Activated T-cell treated with anti-CD3 and anti-CD28 coated beads, Interleukin-2, amount 50 U/mL, for 48 hours (primary cell): Measurements from ENCODE around the gene NELFA.
"Not testable (repeated sequence)": the region's sequence is repeated elsewhere in the genome, so short reads cannot be mapped to it uniquely, and the experiment has no call there.

Experiments used
- DNase-seq, 2 experiments: peaks; one replicate each; pipeline ENCODE4 v3.0.0-alpha.2; 2020

NELFA gene

DNA sequence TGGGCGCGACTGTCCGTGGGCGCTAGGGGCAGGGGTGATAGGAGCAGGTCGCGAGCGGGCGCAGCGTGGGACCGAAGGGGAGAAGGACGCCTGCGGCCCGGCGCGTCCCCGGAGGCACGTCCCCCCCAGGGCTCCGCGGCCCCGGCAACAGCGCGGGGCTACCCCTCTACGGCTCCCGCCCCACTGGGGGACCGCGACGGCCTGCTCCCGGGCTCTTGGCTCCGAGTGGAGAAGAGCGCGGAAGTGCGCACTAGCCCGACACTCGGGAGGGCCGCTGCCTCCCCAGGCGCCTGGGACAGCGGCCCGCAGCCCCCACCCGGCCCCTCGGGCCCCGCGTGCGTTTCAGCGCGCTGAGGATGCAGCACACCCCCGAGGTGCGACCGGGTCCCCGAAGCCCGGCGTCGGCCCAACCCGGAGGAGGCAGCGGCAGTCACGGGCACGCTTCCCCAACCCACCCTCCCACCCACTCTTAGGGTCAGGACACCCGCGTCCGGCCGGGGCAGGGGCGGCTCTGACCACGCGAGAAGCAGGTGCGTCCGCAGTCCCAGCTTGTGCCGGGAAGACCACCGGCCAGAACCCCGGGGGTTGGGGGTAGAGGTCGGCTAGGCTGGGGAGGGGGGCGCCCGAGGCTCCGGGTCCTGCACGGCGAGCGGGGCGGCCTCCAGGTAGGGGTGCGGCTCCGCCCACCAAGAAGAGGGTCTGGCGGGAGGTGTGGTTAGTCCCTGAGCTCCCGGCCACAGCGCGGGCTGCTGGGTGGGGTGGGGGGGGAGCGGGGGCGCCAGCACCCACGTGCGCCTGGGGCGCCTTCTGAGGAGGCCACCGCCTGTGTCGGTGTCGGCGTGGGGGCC, 31.8 kb upstream of the NELFA start:
- no peak for DNase-seq

GRCh38 chr4:2036866-2037265, 28.1 kb upstream of the NELFA start:
- no peak for DNase-seq

DNA sequence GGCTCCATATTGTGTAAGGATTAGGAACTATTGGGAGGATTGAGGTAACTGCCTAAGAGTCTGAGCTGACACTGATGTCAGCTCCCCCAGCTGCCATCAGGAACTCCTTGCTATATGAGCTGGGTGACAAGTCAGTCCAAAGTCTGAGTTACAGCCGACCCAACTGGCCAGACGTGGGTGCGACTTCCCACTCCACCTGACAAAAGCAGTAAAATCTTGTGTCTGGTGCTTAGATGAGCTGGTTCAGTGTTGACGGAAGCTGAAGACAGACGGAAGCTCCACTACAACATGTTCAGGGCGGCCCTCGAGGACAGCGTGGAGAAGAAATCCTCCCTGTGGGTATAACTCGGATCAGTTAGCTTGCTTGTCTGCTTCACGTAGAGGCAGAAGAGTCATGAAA, 27.6 kb upstream of the NELFA start:
- DNase-seq: no peak

DNA sequence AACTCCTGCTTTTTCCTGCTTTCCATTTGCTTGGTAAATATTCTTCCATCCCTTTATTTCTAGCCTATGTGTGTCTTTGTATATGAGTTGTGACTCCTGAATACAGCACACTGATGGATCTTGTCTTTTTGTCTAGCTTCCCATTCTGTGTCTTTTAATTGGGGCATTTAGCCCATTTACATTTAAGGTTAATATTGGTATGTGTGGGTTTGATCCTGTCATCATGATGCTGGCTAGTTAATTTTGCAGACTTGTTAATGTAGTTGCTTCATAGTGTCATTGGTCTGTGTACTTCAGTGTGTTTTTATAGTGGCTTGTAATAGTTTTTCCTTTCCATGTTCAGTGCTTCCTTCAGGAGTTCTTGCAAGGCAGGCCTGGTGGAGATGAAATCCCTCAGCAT, 22.4 kb upstream of the NELFA start:
- not testable (repeated sequence) for DNase-seq

- DNase-seq: not testable (repeated sequence)
These were observed 18.3 kb upstream of the NELFA start for GRCh38 chr4:2027120-2027519.

DNA sequence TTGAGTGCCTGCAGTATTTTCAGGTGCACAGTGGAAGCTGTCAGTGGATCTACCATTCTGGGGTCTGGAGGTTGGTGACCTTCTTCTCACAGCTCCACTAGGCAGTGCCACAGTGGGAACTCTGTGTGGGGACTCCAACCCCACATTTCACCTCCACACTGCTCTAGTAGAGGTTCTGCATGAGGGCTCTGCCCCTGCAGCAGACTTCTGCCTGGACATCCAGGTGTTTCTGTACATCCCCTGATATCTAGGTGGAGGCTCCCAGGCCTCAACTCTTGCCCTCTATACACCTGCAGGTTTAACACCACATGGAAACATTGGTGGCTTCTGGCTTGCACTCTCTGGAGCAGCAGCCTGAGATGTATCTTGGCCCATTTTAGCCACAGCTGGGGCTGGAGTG, 17.0 kb upstream of the NELFA start:
- no peak for DNase-seq

GRCh38 chr4:2024683-2025082, 15.9 kb upstream of the NELFA start:
- DNase-seq: no peak

- not testable (repeated sequence) for DNase-seq
These were observed 12.7 kb upstream of the NELFA start for GRCh38 chr4:2021358-2022018.

GRCh38 chr4:2015008-2015407, 6.2 kb upstream of the NELFA start:
- DNase-seq: no peak

DNA sequence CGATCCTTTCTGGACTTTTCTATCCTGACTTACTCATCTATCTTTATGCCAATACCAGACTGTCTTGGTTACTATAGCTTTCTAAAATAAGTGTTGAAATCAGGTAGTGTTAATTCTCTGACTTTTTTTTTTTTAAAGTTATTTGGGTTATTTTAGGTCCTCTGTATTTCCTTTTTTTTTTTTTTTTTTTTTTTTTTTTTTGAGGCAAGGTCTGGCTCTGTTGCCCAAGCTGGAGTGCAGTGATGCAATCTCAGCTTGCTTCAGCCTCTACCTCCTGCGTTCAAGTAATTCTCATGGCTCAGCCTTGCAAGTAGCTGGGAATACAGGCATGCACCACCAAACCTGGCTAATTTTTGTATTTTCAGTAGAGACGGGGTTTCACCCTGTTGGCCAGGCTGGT, 2.8 kb upstream of the NELFA start:
- DNase-seq: no peak

DNA sequence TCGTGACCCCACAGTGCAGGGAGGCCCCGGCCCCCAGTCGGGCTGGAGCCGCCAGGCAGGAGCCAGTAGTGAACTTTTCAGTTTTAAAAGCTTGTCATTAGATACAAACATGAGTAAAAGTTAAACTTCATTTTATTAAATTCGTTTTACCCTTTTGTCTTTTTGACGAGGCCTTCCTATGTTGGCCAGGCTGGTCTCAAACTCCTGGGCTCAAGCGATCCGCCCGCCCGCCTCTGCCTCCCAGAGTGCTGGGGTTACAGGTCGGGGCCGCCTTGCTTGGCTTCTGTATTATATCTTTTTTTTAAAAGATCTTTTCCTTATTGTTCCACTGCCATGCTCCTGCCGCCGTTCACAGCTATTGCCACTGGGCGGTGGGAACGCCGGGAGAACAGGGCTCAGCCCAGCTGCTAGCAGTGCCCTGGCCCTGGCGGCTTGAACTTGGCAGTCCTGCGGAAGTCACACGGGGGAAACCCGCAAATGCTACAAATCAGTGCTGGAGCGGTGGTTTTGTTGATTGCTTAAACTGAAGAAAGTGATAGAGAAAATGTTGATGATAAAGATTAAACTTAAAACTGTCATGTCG, 968 bp upstream of the NELFA start:
- DNase-seq: peak; percentile 64 to 68

DNA sequence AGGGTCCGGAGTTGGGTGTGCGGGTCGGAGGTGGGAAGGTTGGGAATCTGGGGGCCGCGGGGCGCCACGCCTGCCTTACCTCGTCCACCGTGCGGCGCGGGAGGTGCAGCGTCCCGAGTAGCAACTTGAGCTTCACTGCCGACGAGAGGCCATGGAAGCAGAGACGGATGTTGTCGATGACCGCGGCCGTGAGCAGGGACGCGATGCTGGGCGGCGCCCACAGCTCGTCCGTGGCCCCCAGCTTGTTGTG, 178 bp downstream of the NELFA start:
- no peak for DNase-seq

GRCh38 chr4:2007804-2008670, 737 bp downstream of the NELFA start:
- peak in 1 of 2 experiments; percentile 26 for DNase-seq

GRCh38 chr4:2006956-2007653, 1.7 kb downstream of the NELFA start:
- no peak for DNase-seq

- DNase-seq: no peak
These were observed 2.4 kb downstream of the NELFA start for GRCh38 chr4:2006367-2006766.

DNA sequence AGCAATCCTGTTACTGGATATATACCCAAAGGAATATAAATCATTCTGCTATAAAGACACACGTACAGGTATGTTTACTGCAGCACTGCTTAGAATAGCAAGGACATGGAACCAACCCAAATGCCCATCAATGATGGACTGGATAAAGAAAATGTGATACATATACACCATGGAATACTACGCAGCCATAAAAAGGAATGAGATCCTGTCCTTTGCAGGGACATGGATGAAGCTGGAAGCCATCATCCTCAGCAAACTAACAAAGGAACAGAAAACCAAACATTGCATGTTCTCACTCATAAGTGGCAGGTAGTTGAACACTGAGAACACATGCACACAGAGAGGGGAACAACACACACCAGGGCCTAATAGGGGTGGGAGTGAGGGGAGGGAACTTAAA, 5.4 kb downstream of the NELFA start:
- DNase-seq: not testable (repeated sequence)

DNA sequence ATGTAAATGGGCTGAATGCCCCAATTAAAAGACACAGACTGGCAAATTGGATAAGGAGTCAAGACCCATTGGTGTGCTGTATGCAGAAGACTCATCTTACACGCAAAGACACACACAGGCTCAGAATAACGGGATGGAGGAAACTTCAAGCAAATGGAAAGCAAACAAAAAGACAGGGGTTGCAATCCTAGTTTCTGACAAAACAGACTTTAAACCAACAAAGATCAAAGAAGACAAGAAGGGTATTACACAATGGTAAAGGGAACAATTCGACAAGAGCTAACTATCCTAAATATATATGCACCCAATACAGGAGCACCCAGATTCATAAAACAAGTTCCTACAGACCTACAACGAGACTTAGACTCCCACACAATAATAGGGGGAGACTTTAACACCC, 9.5 kb downstream of the NELFA start:
- not testable (repeated sequence) for DNase-seq

DNA sequence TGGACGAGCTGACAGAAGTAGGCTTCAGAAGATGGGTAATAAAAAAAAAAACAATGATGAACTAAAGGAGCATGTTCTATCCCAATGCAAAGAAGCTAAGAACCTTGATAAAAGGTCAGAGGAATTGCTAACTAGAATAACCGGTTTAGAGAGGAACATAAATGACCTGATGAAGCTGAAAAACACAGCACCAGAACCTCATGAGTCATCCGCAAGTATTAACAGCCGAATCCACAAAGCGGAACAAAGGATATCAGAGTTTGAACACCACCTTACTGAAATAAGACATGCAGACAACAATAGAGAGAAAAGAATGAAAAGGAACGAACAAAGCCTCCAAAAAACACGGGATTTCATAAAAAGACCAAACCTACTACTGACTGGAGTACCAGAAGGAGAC, 10.5 kb downstream of the NELFA start:
- no peak for DNase-seq

DNA sequence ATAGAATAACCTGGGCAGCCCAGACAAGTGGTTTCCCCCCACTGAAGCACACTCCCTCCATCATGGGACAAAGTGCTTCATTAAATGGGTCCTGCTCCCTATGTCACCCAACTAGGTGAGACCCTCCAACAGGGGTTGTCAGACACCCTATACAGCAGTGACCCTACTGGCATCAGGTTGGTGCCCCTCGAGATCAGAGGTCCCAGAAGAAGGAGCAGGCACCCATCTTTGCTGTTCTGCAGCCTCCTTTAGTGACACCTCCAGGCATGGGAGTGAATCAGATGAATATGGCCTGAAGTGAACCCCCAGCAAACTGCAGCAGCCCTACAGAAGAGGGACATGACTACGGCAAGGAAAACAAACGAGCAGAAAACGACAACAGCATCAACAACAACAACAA, 11.1 kb downstream of the NELFA start:
- no peak for DNase-seq

- DNase-seq: no peak
These were observed 11.7 kb downstream of the NELFA start for GRCh38 chr4:1996866-1997611.

DNA sequence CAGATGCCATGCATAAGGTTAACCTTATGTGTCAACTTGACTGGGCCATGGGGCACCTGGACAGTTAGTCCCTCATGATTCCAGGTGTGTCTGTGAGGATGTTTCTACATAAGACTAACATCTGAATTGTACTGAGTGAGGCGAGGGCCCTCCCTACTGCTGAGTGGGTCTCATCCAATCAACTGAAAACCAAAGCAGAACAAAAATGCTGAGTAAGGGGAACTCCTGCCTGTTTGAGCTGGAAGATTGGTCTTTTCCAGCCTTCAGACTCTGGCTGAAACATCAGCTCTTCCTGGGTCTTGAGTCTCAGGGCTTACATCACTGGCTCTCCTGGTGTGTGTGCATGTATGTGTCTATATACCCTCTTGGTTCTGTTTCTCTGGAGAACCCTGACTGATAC, 13.8 kb downstream of the NELFA start:
- DNase-seq: no peak
